ENCODE results near the gene SEC23B. TPM values are rescaled to one million over a fixed set of nuclear protein-coding genes. Genes with fewer than 3 reads are reported as not detected.

Gene SEC23B
- total and polyA plus RNA-seq, 2 of the 8 experiments (the other 6 are each of a cell fraction or from before 2014, with no cell fraction given) = 53.3 to 62.8 TPM

DNA sequence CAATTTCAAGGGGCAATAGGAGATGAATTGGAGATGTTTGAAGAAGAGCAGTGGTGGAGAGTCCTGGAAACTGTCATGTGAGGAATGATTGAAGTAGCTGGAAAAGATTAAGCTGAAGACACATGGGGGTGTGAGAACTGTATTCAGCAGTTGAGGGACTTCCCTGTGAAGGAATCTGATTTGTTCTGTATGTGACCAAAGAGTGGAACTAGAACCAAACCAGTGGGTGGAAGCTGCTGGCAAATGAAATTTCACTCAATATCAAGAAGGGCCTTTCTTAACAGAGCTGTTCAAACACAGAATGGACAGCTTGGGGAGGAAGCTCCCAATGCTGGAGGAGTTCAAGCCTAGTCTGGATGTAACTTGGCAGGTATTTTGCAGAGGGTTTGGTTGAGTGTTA is 21.3 kb downstream of the SEC23B start (continued):
- TF ChIP-seq, protein P1, sequence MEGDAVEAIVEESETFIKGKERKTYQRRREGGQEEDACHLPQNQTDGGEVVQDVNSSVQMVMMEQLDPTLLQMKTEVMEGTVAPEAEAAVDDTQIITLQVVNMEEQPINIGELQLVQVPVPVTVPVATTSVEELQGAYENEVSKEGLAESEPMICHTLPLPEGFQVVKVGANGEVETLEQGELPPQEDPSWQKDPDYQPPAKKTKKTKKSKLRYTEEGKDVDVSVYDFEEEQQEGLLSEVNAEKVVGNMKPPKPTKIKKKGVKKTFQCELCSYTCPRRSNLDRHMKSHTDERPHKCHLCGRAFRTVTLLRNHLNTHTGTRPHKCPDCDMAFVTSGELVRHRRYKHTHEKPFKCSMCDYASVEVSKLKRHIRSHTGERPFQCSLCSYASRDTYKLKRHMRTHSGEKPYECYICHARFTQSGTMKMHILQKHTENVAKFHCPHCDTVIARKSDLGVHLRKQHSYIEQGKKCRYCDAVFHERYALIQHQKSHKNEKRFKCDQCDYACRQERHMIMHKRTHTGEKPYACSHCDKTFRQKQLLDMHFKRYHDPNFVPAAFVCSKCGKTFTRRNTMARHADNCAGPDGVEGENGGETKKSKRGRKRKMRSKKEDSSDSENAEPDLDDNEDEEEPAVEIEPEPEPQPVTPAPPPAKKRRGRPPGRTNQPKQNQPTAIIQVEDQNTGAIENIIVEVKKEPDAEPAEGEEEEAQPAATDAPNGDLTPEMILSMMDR (IDR thresholded peaks at IDR 0.05; ENCODE audit: control extremely low read depth in 1 of 3, insufficient read depth in 1 of 3, low read depth in 1 of 3, low read length in 3 of 3) = no peak
- no peak for TF ChIP-seq ASH2L (IDR thresholded peaks at IDR 0.05; ENCODE audit: low read length)
- no peak for TF ChIP-seq POLR2AphosphoS5 (IDR thresholded peaks at IDR 0.05; ENCODE audit: low read depth, low read length)
- no peak for TF ChIP-seq MAFK (IDR thresholded peaks at IDR 0.05; ENCODE audit: low read depth, low read length)
- TF ChIP-seq GABPA (IDR thresholded peaks at IDR 0.05; ENCODE audit: borderline replicate concordance, insufficient read depth, low read length) = no peak
- TF ChIP-seq TCF12 (IDR thresholded peaks at IDR 0.05; ENCODE audit: low read depth, low read length) = no peak

All from H1 (cell line).